GM18508 (cell line): Measurements from ENCODE around the gene RAG1.
A peak's percentile ranks its signal among the peaks of the same experiment; 100 is the strongest.
"Not testable (repeated sequence)": the region's sequence is repeated elsewhere in the genome, so short reads cannot be mapped to it uniquely, and the experiment has no call there.

Source experiments
- ATAC-seq: cut with Tn5 transposase; IDR thresholded peaks from one replicate; pipeline ENCODE4 v1.9.1; 2021; ENCODE audit warnings: moderate number of reproducible peaks; ENCODE audit not compliant: insufficient read depth, unreplicated experiment

RAG1 gene

GRCh38 chr11:36567694-36568093, at the start of gene RAG1:
Gene RAG1, plus strand, starts transcription at chr11:36568007. Its CDS starts 5,298 bp downstream, at chr11:36573305.
- ATAC-seq, result no peak

GRCh38 chr11:36530840-36531239, 37.0 kb upstream of the RAG1 start:
- ATAC-seq, result no peak

DNA sequence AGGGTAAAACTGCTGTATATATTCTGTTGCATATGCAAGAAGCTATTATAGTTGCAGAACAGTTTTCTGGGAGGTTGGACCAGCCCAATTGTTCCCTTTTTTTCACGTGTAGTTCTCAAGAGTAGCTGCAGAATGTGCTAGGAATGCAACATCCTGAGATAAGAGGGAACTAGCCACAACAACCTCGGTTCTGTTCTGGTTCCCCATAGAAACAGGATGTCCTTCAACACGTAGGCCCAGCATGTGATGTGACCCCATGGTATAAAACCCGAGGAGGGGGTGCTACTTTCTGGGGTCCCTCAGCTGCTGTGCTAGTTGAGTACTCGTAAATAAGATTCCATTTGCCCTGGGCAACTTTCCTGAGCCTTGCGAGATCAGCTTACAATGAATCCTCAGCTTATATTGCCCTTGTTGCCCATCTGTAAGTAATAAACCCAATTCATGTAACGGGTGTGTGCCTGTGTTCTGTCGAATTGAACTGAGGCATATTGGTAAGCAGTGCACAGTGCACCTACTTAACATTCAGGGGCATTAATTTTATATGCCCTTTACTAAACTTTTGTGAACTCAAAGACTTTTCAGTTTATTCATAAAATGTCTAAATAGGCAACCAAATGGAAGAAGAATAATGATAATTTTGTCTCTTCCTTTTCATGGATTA, 34.7 kb upstream of the RAG1 start:
- no peak for ATAC-seq

- ATAC-seq, result no peak
Measured at GRCh38 chr11:36534276-36534840, 33.4 kb upstream of the RAG1 start.

- peak; percentile 96 for ATAC-seq
Measured at GRCh38 chr11:36540998-36541397, 26.8 kb upstream of the RAG1 start.

DNA sequence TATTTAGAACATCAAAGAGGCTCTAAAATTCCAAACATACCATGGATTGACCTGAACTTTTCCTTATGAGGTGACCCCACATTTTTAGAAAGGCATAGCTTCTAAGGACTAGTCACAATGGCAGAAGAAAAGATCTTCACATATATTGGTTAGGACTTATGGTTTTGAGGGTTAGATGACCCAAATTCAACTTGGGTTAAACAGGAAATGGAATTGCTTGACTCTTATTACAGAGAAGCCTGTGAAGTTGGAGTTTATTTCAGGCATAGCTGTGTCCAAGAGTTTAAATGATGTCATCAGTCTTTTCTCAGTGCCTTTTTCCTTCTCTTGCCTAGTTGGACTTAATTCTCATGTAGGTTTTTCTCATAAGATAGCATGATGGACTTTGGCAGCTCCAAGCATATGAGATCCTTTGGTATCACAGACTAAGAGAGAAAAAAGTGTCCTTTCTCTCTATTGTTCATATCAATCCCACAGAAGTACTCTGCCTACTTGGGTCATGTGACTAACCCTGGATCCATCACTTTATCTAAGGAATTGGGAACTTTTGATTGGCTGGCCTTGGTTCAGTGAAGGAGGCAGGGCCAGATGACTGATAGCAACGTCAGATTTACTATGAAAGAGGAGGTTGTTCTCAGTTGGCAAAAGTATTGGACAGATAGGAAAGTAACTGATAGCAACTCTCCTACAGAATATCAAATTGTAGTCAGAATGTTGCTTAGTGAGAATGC, 17.3 kb upstream of the RAG1 start:
- no peak for ATAC-seq

- not testable (repeated sequence) for ATAC-seq
Measured at GRCh38 chr11:36557390-36557789, 10.4 kb upstream of the RAG1 start.

GRCh38 chr11:36557991-36558390, 9.8 kb upstream of the RAG1 start:
- ATAC-seq, result no peak

GRCh38 chr11:36558571-36559413, 9.0 kb upstream of the RAG1 start:
- peak; percentile 92 for ATAC-seq

GRCh38 chr11:36564376-36565030, 3.3 kb upstream of the RAG1 start:
- ATAC-seq, result no peak

- no peak for ATAC-seq
Measured at GRCh38 chr11:36565031-36565610, 2.7 kb upstream of the RAG1 start.

- no peak for ATAC-seq
Measured at GRCh38 chr11:36566407-36567053, 1.3 kb upstream of the RAG1 start.

GRCh38 chr11:36569095-36569494, 1.3 kb downstream of the RAG1 start:
- no peak for ATAC-seq

DNA sequence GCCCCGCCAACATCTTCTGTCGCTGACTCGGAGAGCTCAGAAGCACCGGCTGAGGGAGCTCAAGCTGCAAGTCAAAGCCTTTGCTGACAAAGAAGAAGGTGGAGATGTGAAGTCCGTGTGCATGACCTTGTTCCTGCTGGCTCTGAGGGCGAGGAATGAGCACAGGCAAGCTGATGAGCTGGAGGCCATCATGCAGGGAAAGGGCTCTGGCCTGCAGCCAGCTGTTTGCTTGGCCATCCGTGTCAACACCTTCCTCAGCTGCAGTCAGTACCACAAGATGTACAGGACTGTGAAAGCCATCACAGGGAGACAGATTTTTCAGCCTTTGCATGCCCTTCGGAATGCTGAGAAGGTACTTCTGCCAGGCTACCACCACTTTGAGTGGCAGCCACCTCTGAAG, 6.7 kb downstream of the RAG1 start:
- no peak for ATAC-seq

DNA sequence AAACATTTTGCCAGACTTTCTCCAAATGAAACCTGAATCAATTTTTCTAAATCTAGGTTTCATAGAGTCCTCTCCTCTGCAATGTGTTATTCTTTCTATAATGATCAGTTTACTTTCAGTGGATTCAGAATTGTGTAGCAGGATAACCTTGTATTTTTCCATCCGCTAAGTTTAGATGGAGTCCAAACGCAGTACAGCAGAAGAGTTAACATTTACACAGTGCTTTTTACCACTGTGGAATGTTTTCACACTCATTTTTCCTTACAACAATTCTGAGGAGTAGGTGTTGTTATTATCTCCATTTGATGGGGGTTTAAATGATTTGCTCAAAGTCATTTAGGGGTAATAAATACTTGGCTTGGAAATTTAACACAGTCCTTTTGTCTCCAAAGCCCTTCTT, 9.6 kb downstream of the RAG1 start:
- no peak for ATAC-seq

- ATAC-seq, result no peak
Measured at GRCh38 chr11:36577859-36578258, 10.1 kb downstream of the RAG1 start.

DNA sequence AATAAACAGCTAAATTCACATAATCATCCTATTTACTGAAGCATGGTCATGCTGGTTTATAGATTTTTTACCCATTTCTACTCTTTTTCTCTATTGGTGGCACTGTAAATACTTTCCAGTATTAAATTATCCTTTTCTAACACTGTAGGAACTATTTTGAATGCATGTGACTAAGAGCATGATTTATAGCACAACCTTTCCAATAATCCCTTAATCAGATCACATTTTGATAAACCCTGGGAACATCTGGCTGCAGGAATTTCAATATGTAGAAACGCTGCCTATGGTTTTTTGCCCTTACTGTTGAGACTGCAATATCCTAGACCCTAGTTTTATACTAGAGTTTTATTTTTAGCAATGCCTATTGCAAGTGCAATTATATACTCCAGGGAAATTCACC, 10.7 kb downstream of the RAG1 start:
- no peak for ATAC-seq

- ATAC-seq, result no peak
Measured at GRCh38 chr11:36581536-36581935, 13.7 kb downstream of the RAG1 start.

GRCh38 chr11:36583667-36584066, 15.9 kb downstream of the RAG1 start:
- ATAC-seq, result no peak
